ENCODE measurements around the gene PPFIBP1.

DNA sequence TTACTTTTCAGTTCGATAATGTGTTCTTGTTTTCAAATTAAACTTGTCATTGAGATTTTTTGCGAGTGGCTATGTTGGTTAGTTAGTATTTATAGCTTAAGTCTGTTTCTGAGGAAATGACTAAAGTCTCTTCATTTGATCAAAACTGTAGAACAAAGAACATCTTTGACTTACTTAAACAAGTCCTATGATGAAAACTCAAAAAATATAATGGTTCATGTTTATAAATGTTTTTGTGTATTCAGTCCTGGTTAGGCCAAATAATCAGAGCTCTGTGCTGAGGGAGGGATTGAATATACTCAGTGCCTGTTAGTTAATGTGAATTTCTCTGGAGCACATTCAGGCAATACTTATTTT is 51.7 kb downstream of the PPFIBP1 start:
- no peak for TF ChIP-seq POLR2A (IDR thresholded peaks at IDR 0.05)
- TF ChIP-seq, protein P1, sequence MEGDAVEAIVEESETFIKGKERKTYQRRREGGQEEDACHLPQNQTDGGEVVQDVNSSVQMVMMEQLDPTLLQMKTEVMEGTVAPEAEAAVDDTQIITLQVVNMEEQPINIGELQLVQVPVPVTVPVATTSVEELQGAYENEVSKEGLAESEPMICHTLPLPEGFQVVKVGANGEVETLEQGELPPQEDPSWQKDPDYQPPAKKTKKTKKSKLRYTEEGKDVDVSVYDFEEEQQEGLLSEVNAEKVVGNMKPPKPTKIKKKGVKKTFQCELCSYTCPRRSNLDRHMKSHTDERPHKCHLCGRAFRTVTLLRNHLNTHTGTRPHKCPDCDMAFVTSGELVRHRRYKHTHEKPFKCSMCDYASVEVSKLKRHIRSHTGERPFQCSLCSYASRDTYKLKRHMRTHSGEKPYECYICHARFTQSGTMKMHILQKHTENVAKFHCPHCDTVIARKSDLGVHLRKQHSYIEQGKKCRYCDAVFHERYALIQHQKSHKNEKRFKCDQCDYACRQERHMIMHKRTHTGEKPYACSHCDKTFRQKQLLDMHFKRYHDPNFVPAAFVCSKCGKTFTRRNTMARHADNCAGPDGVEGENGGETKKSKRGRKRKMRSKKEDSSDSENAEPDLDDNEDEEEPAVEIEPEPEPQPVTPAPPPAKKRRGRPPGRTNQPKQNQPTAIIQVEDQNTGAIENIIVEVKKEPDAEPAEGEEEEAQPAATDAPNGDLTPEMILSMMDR (IDR thresholded peaks at IDR 0.05), result no peak

All from lower leg skin (tissue), 3 donors.